ENCODE results near the gene BHLHE40.
"Not testable (repeated sequence)": the region's sequence is repeated elsewhere in the genome, so short reads cannot be mapped to it uniquely, and the experiment has no call there.

BHLHE40 gene

DNA sequence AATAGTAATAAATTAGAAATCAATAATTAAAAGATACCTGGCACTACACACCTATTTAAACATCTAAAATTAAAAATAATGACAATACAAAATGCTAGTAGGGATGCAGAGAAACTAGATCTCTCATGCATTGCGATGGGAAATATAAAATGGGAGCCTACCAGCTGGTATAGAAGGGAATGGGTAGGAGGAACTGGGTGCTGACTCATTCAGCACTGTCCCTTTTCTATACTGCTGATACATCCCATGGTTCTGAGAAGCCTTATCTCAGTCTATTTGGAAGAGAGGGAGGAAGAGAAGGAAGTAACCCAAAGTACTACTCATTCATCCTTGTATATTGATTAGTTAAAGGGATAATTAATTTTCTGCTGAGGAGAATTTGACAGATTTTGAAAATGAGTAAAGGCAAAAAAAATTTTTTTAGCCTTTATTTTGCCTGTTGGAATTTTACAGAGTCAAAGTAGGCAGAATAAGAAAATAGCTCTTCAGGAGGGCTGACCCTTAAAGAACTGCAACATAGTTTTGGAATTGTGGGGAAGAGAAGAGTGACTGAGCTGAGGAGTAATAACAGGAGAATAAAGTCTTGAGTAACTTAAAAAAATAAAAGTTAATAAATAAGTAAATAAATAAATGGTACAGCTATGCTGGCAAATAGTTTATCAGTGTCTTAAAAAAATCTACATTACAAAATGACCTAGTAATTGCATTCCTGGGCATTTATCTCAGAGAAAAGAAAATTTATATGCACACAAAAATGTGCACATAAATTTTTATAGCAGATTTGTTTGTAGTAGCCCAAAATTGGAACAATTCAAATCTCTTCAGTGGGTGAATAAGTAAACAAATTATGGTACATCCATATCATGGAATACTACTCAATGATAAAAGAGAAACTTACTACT, 15.3 kb upstream of the BHLHE40 start:
- DNase-seq = no peak

GRCh38 chr3:4966006-4966405, 13.2 kb upstream of the BHLHE40 start:
- not testable (repeated sequence) for DNase-seq

- not testable (repeated sequence) for DNase-seq
These were observed 11.6 kb upstream of the BHLHE40 start for GRCh38 chr3:4967683-4968082.

- not testable (repeated sequence) for DNase-seq
These were observed 7.8 kb upstream of the BHLHE40 start for GRCh38 chr3:4971437-4971836.

GRCh38 chr3:4971838-4972237, 7.4 kb upstream of the BHLHE40 start:
- DNase-seq = no peak

DNA sequence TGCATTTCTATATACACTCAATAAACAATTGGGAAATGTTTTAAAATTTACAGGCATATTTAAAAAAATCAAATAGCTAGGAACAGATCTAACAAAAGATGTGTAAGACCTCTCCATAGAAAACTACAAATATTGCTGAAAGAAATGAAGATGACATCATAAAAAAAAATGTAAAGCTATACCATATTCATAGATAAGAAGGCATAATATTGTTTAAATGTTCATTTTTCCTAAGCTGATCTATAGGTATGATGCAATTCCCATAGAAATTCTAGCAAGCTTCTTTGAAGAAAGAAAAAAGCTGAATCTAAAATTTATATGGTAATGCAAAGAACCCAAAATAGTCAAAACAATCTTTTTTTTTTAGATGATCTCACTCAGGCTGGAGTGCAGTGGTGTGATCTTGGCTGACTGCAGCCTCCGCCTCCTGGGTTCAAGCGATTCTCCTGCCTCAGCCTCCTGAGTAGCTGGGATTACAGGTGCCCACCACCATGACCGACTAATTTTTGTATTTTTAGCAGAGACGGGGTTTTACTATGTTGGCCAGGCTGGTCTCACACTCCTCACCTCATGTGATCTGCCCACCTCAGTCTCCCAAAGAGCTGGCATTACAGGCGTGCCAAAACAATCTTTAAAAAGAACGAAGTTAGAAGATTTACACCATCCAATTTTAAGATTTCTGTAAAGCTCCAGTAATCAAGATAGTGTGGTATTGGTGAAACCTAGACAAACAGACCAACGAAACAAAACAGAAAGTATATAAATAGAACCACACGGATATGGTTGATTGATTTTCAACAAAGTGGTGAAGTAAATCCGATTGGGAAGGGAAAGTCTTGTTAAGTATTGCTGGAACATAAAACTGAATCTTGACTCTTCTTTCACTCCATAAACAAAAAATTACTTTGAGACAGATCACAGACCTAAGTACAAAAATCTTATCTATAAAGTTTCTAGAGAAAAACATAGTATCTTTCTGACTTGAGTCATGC, 6.3 kb upstream of the BHLHE40 start:
- DNase-seq = no peak

GRCh38 chr3:4974154-4974553, 5.1 kb upstream of the BHLHE40 start:
- no peak for DNase-seq

- DNase-seq = peak; percentile 27
These were observed 3.1 kb upstream of the BHLHE40 start for GRCh38 chr3:4976109-4976508.

GRCh38 chr3:4977001-4977852, 2.0 kb upstream of the BHLHE40 start:
- DNase-seq = peak; percentile 66

- no peak for DNase-seq
These were observed 1.4 kb upstream of the BHLHE40 start for GRCh38 chr3:4977853-4978203.

DNA sequence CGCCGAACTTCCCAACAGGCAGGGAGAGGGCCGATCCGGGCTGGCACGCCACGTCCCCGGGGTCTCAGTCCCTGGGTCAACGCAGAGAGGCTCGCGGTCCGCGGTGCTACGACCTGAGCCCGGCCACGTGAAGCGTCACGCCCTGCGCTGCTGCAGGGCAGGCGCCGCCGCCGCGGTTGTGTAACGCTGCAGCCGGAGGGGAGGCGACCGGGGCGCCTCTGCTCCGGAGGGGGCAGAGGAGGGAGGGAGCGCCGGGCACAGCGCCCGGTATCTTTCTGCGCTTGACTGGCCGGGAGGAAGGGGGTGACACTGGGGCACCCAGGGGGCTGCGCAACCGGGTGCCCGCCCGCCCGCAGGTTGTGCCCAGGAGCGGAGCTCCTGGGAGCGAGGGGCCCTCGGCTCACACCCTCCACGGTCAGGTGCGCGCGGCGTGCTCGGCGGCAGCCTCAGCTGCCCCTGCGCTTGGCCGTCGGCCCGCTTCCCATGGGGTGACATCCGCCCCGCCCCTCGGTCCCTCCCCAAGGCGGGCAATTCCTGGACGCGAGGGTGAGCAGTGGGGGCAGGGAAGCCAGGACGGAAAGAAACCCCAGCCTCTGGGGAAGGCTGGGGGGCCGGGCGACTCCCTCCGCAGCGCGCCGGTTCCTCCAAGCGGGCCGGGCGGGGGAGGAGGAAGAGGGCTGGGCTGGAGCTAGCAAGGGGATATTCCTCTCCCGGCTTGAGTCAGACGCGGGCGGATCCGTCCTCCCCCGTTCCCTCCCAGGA, 852 bp upstream of the BHLHE40 start:
- peak; percentile 95 for DNase-seq

DNA sequence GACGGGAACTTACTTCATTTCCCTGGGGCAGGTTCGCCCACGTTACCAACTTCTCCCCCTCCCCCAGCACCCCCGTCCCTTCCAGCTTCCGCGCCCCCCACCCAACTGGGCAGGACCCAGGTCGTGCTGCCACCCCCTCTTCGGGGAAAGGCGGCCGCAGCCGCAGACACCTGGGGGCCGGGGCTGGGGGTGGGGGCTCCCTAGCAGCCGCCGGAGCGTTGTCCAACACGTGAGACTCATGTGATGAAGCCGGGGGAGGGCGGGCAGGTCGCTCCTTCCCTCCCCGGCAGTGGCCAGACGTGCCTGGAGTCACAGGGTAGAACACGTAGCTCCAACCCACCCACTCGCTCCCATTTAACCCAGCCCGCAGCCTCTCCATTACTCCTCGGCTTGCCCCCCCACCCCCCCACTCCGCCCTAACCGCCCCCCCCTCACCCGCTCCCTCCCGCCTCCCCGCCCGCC, 240 bp upstream of the BHLHE40 start:
- peak; percentile 94 for DNase-seq

- DNase-seq = peak; percentile 94
These were observed 1.3 kb downstream of the BHLHE40 start for GRCh38 chr3:4980229-4981203.

GRCh38 chr3:4981294-4981664, 2.0 kb downstream of the BHLHE40 start:
- no peak for DNase-seq

DNA sequence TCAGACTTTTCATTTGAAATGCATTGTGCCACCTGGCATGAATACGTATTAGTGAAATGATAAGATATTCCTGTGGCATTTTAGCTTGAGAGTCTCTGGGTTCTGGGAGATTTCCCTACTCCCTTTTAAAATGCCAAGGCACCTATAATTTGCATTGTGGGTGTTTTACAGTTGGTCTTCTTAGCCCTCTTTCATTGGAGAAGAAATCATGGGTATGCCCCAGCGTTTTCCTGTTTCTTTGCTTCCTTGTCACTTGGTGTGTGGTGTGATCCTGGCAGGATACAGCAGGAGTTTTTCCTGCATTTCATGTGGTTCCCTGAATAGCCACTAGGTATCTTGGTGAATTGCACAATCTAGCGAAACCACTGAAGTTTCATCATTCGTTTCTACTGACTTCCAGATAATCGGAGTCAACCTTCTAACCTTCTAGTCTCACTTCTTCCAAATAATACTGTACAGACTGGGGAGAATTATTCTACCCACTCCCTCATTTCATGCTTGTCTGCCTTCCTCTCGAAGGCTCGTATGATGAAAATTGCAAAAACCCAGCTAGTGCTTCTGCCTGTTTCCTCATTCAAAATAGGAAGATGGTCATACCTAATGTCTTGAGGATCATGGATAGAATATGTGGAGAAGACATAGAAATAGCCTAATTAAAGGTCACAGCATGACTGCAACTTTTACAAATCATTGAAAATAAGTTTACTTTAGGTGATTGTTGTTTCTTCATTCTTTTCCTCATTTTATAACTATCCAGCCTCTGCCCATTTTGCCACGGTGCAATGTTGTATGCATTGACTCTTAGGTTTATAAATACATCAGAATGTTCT, 2.6 kb downstream of the BHLHE40 start:
- DNase-seq = no peak

GRCh38 chr3:4982773-4983738, 3.8 kb downstream of the BHLHE40 start:
- no peak for DNase-seq

- peak; percentile 48 for DNase-seq
These were observed 4.7 kb downstream of the BHLHE40 start for GRCh38 chr3:4983739-4984510.

DNA sequence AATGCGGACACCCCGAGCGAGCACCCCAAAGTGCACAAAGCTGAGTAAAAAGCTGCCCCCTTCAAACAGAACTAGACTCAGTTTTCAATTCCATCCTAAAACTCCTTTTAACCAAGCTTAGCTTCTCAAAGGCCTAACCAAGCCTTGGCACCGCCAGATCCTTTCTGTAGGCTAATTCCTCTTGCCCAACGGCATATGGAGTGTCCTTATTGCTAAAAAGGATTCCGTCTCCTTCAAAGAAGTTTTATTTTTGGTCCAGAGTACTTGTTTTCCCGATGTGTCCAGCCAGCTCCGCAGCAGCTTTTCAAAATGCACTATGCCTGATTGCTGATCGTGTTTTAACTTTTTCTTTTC, 5.3 kb downstream of the BHLHE40 start:
- no peak for DNase-seq

Data from RPMI8226 (cell line).